AG09309 (cell line): Measurements from ENCODE around the gene CWC27.

Source experiments
- DNase-seq: peaks from one replicate; pipeline ENCODE4 v3.0.0-alpha.2; 2010; ENCODE audit warnings: low read depth
- H3K4me3 ChIP-seq: 2 replicates; pipeline ENCODE4 v1.5.1; 2011; ENCODE audit warnings: mild to moderate bottlenecking, low read depth, low read length, moderate library complexity; ENCODE audit not compliant: control insufficient read depth
- TF ChIP-seq, protein P1 (sequence below): IDR thresholded peaks from 2 replicates; pipeline ENCODE4 v1.5.1; 2011; ENCODE audit warnings: mild to moderate bottlenecking, low read depth, low read length, inconsistent platforms; ENCODE audit not compliant: insufficient read depth, control insufficient read depth; ENCODE audit errors: missing control alignments

Gene CWC27

DNA sequence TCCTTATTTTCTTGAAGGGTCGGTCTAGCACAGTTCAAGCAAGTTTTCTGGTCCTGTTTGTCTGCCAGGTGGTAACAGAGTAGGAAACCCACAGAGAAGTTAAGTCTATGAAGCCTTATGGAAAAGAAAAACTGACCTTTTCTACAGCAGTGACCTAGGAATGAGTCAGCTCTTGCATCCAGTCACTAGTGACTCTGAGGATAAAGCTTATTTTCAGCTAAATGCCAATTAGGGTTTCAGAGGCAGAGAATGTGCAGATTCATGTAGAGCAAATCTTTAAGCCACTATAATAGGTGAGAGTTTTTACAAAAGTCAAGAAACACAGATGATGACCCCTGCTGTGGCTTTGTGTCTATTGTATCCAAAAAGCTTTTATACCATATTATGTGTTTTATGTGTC, 100.7 kb downstream of the CWC27 start:
- TF ChIP-seq, protein P1, sequence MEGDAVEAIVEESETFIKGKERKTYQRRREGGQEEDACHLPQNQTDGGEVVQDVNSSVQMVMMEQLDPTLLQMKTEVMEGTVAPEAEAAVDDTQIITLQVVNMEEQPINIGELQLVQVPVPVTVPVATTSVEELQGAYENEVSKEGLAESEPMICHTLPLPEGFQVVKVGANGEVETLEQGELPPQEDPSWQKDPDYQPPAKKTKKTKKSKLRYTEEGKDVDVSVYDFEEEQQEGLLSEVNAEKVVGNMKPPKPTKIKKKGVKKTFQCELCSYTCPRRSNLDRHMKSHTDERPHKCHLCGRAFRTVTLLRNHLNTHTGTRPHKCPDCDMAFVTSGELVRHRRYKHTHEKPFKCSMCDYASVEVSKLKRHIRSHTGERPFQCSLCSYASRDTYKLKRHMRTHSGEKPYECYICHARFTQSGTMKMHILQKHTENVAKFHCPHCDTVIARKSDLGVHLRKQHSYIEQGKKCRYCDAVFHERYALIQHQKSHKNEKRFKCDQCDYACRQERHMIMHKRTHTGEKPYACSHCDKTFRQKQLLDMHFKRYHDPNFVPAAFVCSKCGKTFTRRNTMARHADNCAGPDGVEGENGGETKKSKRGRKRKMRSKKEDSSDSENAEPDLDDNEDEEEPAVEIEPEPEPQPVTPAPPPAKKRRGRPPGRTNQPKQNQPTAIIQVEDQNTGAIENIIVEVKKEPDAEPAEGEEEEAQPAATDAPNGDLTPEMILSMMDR, result no peak
- peak; percentile 28 for DNase-seq
- no peak overlapping the region for H3K4me3 ChIP-seq

DNA sequence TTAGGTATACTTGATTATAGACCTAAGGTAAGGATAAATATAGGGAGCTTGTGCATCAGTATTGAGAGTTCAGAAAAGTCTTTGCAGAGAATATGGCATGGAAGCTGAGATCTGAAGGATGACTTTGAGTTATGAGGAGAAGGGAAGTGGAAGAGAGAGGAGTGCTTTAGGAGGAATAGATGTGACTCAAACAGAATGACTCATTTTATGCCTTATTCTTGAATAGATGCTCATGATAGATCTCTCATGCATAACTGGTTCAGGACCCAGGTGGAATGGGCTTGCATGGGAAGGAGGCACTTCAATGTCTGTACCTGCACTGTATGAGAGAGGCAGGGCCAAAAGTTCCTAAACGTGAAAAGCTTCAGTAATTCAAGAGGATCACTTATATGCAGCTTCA, 103.3 kb downstream of the CWC27 start:
- H3K4me3 ChIP-seq, result no peak overlapping the region
- no peak for DNase-seq
- TF ChIP-seq, protein P1, result no peak

DNA sequence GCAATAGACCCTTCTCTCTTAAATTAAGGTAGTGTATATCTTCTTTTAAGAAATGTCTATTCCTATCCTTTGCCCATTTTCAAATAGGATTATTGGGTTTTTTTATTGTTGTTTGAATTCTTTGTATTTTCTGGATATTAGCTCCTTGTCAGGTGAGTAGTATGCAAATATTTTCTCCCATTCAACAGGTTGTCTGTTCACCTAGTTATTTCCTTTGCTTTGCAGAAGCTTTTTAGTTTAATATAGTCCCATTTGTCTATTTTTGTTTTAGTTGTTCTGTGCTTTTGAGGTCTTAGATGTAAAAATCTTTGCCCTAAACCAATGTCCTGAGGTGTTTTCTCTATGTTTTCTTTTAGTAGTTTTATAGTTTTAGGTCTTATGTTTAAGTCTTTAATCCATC, 104.7 kb downstream of the CWC27 start:
- H3K4me3 ChIP-seq, result no peak overlapping the region
- TF ChIP-seq, protein P1, result no peak
- DNase-seq, result no peak

DNA sequence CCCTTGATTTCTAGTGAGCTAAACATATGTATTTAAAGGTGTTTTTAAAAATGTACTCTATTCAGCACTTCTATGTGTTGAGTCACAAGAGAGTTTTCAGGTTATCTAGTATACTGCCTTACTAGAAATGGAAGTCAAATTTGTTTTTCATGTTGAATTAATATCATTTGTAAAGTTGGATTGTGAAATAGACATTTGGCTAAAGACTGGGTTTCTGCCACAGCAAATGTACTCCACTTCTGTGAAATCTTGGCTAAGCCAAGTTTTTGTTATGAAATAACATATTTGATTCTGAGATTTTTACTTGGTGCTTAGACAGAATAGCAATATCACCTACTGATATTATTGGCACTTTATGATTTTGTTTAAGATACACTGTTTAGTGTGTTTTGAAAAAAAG, 106.0 kb downstream of the CWC27 start:
- TF ChIP-seq, protein P1, result no peak
- H3K4me3 ChIP-seq, result no peak overlapping the region
- no peak for DNase-seq

DNA sequence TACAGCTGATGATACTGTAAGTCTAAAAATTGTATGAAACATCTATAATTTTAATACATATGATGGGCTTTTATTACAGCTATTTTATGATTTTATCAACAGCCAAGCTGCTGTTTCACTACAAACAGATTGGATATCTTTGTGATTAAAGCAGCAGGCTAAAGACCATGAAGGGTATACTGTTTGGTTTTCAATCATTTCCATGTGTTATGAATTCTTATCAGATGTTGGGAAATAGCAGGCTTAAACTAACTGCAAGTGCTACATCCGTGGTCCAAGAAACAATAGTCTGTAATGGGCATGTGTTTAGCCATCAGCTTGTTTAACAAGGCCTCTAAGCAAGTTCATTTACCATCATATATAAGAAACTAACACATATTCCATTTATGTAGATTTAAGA, 107.5 kb downstream of the CWC27 start:
- TF ChIP-seq, protein P1, result no peak
- DNase-seq, result no peak
- no peak overlapping the region for H3K4me3 ChIP-seq

DNA sequence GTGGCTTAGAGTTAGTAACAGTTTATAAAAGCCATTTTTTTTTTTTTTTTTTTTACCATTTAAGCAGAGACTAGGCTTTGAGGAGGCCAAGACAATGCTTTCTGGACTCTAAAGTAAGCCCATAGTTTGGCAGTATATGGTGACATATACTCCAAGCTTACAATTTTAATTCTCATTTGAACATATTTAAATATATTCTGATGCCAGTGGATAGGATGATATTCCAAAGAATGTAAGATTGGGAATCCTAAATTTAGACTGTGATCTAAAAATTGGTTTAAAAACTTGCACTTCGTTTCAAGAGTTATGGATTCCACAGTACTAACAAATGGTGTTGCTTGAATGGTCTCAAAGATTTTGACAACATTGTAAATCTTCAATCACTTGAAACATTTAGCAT, 112.1 kb downstream of the CWC27 start:
- TF ChIP-seq, protein P1, result no peak
- DNase-seq, result no peak
- H3K4me3 ChIP-seq, result no peak overlapping the region

DNA sequence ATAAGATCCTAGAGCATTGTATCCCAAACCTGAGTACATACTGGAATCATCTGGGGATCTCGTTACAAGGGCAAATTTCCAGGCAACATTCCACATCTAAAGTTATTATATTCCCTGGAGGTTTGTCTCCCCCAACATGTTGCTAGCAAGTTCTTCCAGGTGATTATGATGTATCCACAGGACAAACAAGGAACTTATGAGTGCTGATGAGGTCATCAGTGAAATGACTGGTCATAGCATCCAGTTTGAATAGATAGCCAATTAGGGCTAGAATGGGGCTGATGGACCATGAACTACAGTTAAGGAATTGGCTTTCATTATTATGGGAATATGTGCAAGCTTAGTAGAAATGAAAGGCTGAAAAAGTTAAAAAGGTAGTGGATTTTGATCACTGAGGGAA, 115.2 kb downstream of the CWC27 start:
- H3K4me3 ChIP-seq, result no peak overlapping the region
- TF ChIP-seq, protein P1, result no peak
- no peak for DNase-seq
